Bone marrow (tissue), 2 donors: ENCODE measurements around the gene TBL3.

Experiments
- DNase-seq, 2 donors: peaks; one replicate each; lab custom pipeline; 2025; lab: John Stamatoyannopoulos, UW

TBL3 gene

GRCh38 chr16:1964506-1965395 lies 7.1 kb upstream of the TBL3 start, which contains the start of gene RPS2:
TSS of gene RPS2 (minus strand) at chr16:1964826. CDS start at chr16:1964625, 201 bp downstream.
- DNase-seq: peak; percentile 96 to 99

GRCh38 chr16:1965396-1966001 lies 6.4 kb upstream of the TBL3 start:
- DNase-seq: no peak

DNA sequence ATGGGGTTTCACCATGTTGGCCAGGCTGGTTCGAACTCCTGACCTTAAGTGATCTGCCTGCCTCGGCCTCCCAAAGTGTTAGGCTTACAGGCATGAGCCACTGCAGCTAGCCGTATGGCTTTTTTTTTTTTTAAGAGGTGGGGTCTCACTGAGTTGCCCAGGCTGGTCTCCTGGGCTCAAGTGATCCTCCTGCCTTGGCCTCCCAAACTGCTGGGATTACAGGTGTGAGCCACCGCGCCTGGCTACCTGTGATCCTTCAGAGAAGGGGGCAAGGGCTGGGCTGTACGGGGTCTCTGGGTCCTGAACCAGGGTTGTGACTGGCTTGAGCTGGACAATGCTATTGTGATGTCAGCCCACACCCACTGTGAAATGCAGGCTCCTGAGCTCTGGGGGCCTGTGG lies 5.4 kb upstream of the TBL3 start, which contains the start of gene RNF151:
TSS of gene RNF151 (plus strand) at position 397 of the 400 bp plus-strand sequence. CDS start 26 bp downstream, outside the sequence.
- no peak for DNase-seq

DNA sequence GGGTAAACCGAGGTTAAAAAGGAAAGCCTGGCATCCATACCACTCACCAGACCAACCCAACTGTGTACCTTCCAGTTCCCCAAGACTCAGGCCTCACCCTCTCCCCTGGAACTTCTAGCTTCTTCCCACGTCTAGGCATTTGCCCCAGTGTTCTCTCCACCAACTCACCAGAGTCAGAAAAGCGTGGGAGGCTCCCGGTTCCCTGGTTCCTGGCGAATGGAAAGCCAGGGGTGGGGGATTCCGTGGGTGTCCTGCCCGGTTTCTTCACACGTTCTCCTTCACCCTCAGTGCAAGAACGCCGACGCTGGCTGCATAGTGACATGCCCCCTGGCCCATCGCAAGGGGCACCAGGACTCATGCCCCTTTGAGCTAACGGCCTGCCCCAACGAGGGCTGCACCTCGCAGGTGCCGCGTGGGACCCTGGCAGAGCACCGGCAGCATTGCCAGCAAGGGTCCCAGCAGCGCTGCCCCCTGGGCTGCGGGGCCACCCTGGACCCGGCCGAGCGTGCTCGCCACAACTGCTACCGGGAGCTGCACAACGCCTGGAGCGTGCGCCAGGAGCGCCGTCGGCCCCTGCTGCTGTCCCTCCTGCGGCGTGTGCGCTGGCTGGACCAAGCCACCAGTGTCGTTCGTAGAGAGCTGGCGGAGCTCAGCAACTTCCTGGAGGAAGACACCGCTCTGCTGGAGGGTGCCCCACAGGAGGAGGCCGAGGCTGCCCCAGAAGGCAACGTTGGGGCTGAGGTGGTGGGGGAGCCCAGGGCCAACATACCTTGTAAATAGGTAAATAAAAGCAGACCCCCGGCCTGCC lies 3.5 kb upstream of the TBL3 start:
- DNase-seq: no peak

DNA sequence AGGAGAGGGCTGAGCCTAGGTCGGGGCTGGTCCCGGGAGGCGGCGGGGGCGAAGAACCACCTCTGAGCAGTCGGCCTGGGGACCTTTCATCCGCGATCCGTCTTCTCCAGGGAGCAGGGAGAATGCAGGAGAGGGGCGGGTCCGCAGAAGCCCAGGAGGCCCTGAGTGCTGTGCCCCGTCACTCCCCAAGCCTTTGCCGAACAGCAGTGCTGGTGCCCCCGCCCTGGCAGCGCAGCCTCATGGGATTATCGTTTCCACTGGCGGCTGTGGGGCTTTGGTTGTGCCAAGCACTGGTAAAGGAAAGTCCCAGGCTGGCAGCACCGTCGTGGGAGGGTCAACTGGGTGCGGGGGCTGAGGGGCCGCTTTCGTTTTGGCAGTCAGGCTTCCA lies 631 bp downstream of the TBL3 start:
- no peak for DNase-seq

DNA sequence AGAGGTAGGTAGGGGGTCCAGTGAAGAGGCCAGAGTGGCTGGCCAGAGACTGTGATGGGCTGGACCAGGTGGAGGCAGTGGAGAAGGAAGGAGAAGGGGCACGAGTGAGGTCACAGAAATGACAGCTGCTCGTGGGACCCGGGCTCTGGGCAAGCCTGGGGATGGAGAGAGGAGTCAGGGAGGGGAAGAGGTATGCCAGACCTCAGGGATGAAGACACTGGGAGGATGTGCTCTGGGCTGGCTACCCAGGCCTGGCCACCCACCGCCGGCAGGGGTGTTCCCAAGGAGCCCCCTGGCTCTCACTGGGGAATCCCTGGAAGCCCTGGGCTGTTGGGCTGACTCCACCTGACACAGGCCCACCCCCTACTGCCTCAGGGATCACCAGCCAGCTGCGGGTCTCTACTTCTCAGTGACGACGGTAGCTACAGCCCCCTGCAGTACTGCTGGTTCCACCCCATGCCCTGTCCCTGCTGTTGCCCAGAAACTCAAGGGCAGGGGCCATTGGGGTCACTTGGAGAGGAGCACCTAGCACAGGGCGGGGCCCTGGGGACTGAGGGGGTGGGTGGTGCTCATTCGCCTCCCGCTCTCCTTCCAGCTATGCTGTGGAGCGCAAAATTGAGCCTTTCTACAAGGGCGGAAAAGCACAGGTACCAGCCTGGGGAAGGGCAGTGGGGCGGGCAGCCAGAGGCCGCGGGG lies 1.8 kb downstream of the TBL3 start:
- DNase-seq: no peak

DNA sequence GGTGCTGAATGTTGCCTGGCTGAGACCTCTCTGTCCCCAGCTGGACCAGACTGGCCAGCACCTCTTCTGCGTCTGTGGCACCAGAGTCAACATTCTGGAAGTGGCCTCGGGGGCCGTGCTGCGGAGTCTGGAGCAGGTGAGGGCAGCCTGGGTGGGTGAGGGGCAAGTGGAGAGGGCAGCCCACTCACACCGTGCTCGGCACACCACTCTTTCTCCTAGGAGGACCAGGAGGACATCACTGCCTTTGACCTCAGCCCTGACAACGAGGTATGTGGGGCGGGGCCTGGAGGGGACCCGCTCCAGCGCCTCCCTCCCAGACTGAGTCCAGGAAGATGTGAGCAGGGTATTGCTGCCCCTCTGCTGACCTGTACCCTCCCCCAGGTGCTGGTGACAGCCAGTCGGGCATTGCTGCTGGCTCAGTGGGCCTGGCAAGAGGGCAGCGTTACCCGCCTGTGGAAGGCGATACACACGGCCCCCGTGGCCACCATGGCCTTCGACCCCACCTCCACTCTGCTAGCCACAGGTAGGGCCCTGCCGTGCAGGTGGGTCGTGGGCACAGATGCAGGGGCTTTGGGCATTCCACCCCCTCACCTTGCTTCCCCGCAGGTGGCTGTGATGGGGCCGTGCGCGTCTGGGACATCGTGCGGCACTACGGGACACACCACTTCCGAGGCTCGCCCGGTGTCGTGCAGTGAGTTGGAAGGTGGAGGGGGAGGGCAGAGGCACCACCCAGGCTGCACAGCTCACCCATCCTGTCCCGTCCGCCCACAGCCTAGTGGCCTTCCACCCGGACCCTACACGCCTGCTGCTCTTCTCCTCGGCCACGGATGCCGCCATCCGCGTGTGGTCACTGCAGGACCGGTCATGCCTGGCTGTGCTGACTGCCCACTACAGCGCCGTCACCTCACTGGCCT lies 2.6 kb downstream of the TBL3 start:
- no peak for DNase-seq

DNA sequence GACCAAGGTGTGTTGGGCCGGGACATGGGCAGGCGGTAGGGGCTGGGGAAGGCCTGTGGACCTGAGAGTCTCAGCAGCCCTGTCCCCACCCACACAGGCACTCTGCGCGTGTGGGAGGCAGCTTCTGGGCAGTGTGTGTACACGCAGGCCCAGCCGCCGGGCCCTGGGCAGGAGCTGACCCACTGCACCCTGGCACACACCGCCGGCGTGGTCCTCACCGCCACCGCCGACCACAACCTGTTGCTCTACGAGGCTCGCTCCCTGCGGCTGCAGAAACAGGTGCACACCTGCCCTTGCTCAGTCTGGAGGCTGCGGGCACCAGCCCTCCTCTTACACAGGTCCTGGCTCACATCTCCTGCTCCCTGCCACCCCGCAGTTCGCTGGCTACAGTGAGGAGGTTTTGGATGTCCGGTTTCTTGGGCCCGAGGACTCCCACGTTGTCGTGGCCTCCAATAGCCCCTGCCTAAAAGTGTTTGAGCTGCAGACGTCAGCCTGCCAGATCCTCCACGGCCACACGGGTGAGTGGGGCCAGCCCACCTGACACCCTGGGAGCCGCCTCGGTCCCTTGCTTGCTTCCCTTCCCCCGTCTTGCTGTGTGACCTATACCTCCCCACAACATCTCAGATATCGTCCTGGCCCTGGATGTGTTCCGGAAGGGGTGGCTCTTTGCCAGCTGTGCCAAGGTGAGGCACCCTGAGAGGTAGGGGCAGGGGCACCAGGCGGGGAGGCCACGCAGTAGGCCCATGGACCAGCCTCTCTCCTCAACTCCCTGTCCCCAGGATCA lies 3.8 kb downstream of the TBL3 start:
- DNase-seq: no peak

DNA sequence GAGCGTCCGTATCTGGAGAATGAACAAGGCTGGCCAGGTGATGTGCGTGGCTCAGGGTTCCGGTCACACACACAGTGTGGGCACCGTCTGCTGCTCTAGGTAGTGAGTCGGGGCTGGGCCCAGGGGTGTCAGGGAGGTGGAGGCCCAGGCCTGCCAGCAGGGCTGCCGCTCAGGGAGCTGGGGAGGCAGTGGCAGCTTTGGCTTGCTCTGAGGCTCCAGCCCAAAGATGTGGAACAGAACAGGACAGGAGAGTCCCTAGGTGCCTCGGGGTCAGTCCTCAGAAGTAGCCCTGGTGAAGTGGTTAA lies 4.3 kb downstream of the TBL3 start:
- DNase-seq: no peak

GRCh38 chr16:1976951-1977874 lies 5.4 kb downstream of the TBL3 start:
- no peak for DNase-seq

- DNase-seq: no peak
These were observed 6.0 kb downstream of the TBL3 start for GRCh38 chr16:1977875-1978268.

GRCh38 chr16:1978476-1979120 lies 6.7 kb downstream of the TBL3 start:
- no peak for DNase-seq

GRCh38 chr16:1979271-1980029 lies 7.6 kb downstream of the TBL3 start:
- no peak for DNase-seq

DNA sequence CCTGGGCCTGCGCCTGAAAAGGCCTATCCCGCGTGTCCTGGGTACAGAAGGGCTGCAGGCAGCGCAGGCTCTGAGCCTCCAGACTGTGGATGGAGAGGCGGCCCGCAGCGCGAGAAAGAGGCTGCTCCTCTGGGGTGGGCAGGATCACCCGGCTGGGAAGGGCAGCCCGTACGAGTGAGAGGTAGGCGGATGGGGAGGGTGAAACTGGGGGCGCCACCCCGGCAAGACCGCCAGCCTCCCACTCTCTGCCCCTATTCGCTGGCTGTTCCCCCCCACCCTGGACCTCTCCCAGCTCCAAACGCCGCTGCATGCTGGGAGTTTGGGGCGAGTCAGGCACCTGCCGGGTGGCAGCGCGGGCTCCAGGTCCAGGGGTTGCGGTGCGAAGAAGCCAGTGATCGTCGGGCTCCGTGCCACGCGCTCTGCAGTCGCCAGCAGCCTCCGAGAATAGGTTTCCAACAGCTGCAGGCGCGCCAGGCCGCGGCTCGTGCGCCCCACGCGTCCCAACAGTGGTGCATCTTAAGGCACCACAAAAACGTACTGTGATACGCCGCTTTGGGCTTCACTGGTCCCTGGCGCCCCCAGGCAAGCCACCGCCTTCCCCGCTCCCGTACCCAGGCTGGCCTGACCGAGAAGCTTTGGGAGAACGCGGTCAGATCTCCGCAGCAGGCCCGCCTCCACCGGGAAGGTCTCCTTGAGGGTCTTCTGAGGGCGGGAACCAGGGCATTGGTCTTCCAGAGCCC lies 8.3 kb downstream of the TBL3 start:
- no peak for DNase-seq

GRCh38 chr16:1980770-1981087 lies 8.9 kb downstream of the TBL3 start:
- DNase-seq: no peak

GRCh38 chr16:1981398-1981836 lies 9.6 kb downstream of the TBL3 start, which contains the start of gene NOXO1:
TSS of gene NOXO1 (minus strand) at chr16:1981469. CDS start at chr16:1981179, 290 bp downstream.
- DNase-seq: no peak

DNA sequence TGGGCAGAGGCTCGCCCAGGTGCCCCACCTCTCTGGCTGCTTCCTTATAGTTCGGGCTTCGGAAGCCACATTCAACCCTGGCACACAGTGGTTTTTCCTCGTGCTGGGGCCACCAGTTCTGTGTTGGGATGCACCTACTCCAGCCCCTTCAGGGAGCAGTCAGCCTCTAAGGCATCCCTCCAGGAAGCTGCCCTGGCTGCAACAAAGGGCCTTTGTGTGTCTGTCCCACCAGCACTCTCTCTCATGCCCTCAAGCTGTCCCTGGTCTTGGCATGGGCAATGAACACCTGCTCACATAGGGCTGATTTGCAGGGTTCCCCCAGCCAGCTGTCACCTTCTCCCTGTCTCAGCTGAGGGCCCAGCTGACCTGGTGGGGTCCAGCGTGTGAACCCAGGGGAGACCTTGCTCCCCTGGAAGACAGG lies 10.2 kb downstream of the TBL3 start:
- no peak for DNase-seq
